HepG2 (cell line): ENCODE data around the gene PFKP. TPM values are rescaled to one million over a fixed set of nuclear protein-coding genes. Genes with fewer than 3 reads are reported as not detected.

Experiments used
- ATAC-seq: fragments of 200-7000 bp; cut with Tn5 transposase; 3 replicates; pipeline ENCODE4 v1.9.1; 2020; ENCODE audit warnings: mild to moderate bottlenecking, moderate library complexity
- BruUV-seq: library from RNA; stranded (reverse); fragments of 400-500 nt; replicated peaks from 2 replicates; lab custom pipeline; 2021; lab: Mats Ljungman, UMichigan
- CTCF ChIA-PET: fragments of 300-600 bp; formaldehyde crosslinking; extraction: SDS; loops from one replicate; lab custom pipeline; 2021; ENCODE audit warnings: low total read pairs, inconsistent platforms, low intra/inter-chr PET ratio; lab: Yijun Ruan, JAX
- POLR2A ChIA-PET: fragments of 350-600 bp; sonication (Branson Sonifier 250); formaldehyde crosslinking; loops from one replicate; lab custom pipeline; 2020; ENCODE audit warnings: antibody characterized with exemption, inconsistent platforms; lab: Yijun Ruan, JAX
- DNase-seq: peaks from one replicate; pipeline ENCODE4 v3.0.0-alpha.2; 2015; ENCODE audit warnings: low spot score
- FAIRE-seq: peaks from 3 replicates; lab custom pipeline; 2011; peaks lifted over from hg19 to GRCh38; lab: Jason Lieb, UNC
- H2AFZ ChIP-seq: one replicate; pipeline ENCODE4 v1.6.1; 2011; ENCODE audit warnings: low read length, inconsistent platforms
- H3K27ac ChIP-seq: fragments of 300-600 bp; 3 replicates; pipeline ENCODE4 v1.8.0; 2011; ENCODE audit warnings: mixed run types, mild to moderate bottlenecking, mixed read lengths, low read length, inconsistent platforms; ENCODE audit not compliant: insufficient read depth; ENCODE audit errors: extremely low read length
- H3K27me3 ChIP-seq, 2 experiments: fragments of 200-600 bp in 1 of 2; 2 replicates in 1 of 2; 3 replicates in 1 of 2; pipeline versions ENCODE4 v1.6.0 to v1.8.0; 2011; ENCODE audit warnings: low read length in 2 of 2, mild to moderate bottlenecking in 2 of 2, moderate library complexity in 2 of 2, inconsistent platforms in 1 of 2; ENCODE audit not compliant: insufficient read depth in 2 of 2, control insufficient read depth in 1 of 2
- H3K36me3 ChIP-seq, 2 experiments: fragments of 200-600 bp in 1 of 2; replicated peaks in 1 of 2; 2 replicates in 1 of 2; 3 replicates in 1 of 2; pipeline versions ENCODE4 v1.5.1 to v1.8.0; 2011; ENCODE audit warnings: low read length in 2 of 2, inconsistent platforms in 1 of 2; ENCODE audit not compliant: insufficient read depth in 2 of 2, control insufficient read depth in 1 of 2
- H3K4me1 ChIP-seq: 2 replicates; pipeline ENCODE4 v1.5.1; 2012; ENCODE audit warnings: low read length, inconsistent platforms; ENCODE audit not compliant: insufficient read depth
- H3K4me2 ChIP-seq: 2 replicates; pipeline ENCODE4 v1.6.0; 2011; ENCODE audit warnings: low read depth, low read length, inconsistent platforms
- H3K4me3 ChIP-seq, 3 experiments: fragments of 200-600 bp in 1 of 3; sonication (generic), shearing (Covaris generic) in 1 of 3; replicated peaks in 1 of 3; 2 replicates each; pipeline ENCODE4 v1.5.1; 2011 to 2016; ENCODE audit warnings: low read length in 3 of 3, inconsistent platforms in 2 of 3, low read depth in 2 of 3, mild to moderate bottlenecking in 2 of 3, control low read depth in 1 of 3, mixed read lengths in 1 of 3; ENCODE audit not compliant: insufficient read depth in 1 of 3
- H3K79me2 ChIP-seq: one replicate; pipeline ENCODE4 v1.6.1; 2011; ENCODE audit warnings: low read length, inconsistent platforms; ENCODE audit not compliant: insufficient read depth
- H3K9ac ChIP-seq: 2 replicates; pipeline ENCODE4 v1.6.0; 2011; ENCODE audit warnings: mild to moderate bottlenecking, low read depth, low read length, inconsistent platforms; ENCODE audit not compliant: insufficient read depth
- H3K9me3 ChIP-seq: 2 replicates; pipeline ENCODE4 v1.5.1; 2012; ENCODE audit warnings: mild to moderate bottlenecking, low read length
- H4K20me1 ChIP-seq: 2 replicates; pipeline ENCODE4 v1.6.0; 2011; ENCODE audit warnings: inconsistent platforms, mild to moderate bottlenecking, low read length, moderate library complexity; ENCODE audit not compliant: insufficient read depth
- HMGXB3 ChIP-seq: sonication (generic); formaldehyde crosslinking; IDR thresholded peaks from 2 replicates; pipeline ENCODE4 v1.4.0; 2020; ENCODE audit warnings: missing genetic modification reagents, borderline replicate concordance
- IKZF5 ChIP-seq: IDR thresholded peaks from 2 replicates; pipeline ENCODE4 v1.6.1; 2018; ENCODE audit warnings: missing genetic modification reagents, mild to moderate bottlenecking, missing compliant biosample characterization
- ISL2 ChIP-seq: sonication (generic); formaldehyde crosslinking; IDR thresholded peaks from 2 replicates; pipeline ENCODE4 v1.5.0; 2020; ENCODE audit warnings: missing genetic modification reagents
- NR2F2 ChIP-seq: IDR thresholded peaks from 2 replicates; pipeline ENCODE4 v1.6.1; 2012; ENCODE audit warnings: low read depth, inconsistent platforms, borderline replicate concordance
- PHF5A ChIP-seq: IDR thresholded peaks from one replicate; pipeline ENCODE4 v1.6.1; 2018; ENCODE audit warnings: low read depth, missing genetic modification reagents; ENCODE audit not compliant: unreplicated experiment
- TAF1 ChIP-seq: sonication (generic); formaldehyde crosslinking; IDR thresholded peaks from 2 replicates; pipeline ENCODE4 v1.4.0; 2020; ENCODE audit warnings: missing genetic modification reagents
- TEAD3 ChIP-seq: optimal IDR thresholded peaks from 2 replicates; pipeline ENCODE3; 2016; ENCODE audit warnings: borderline replicate concordance
- ZBTB25 ChIP-seq: IDR thresholded peaks from 2 replicates; pipeline ENCODE4 v1.6.1; 2018; ENCODE audit warnings: missing genetic modification reagents
- ZBTB44 ChIP-seq: sonication (generic); formaldehyde crosslinking; IDR thresholded peaks from 2 replicates; pipeline ENCODE4 v1.4.0; 2020; ENCODE audit warnings: missing genetic modification reagents
- ZNF256 ChIP-seq: sonication (generic); formaldehyde crosslinking; conservative IDR thresholded peaks from 2 replicates; pipeline ENCODE4 v1.4.0; 2020; ENCODE audit warnings: missing genetic modification reagents
- ZNF431 ChIP-seq: sonication (generic); formaldehyde crosslinking; IDR thresholded peaks from 2 replicates; pipeline ENCODE4 v1.9.0; 2022; ENCODE audit warnings: missing genetic modification reagents, low read depth, mild to moderate bottlenecking, borderline replicate concordance
- ZNF768 ChIP-seq: sonication (generic); formaldehyde crosslinking; IDR thresholded peaks from 2 replicates; pipeline ENCODE4 v1.4.0; 2020; ENCODE audit warnings: missing genetic modification reagents
- WGBS: methylation state at CpG from one replicate; pipeline ENCODE4 v1.1.6; 2017; ENCODE audit warnings: low lambda C conversion rate; 5-methylcytosine and 5-hydroxymethylcytosine counted together
- in situ Hi-C: cut with HindIII; loops from 2 replicates; pipeline ENCODE4 v1.10.0; 2017; ENCODE audit warnings: low pct_unique_long_range_greater_than_20kb; ENCODE audit not compliant: extremely low pct_ligation_motif_present
- intact Hi-C: fragments of 100-400 bp; cut with micrococcal nuclease; formaldehyde crosslinking; loops from one replicate; pipeline ENCODE4 v1.10.0; 2022; ENCODE audit not compliant: unreplicated experiment
- polyA plus RNA-seq, 8 experiments: library from polyadenylated mRNA; depleted of rRNA in 3 of 8; stranded (reverse) in 7 of 8; unstranded in 1 of 8; fragments of >200 nt; fragmentation: Illumina TruSeq in 4 of 8; extraction: Trizol in 4 of 8; gene quantifications; 2 replicates each; pipeline versions ENCODE4 v1.2.1 to v1.2.3, GENCODE V29; 2011 to 2016; ENCODE audit warnings: low read depth in 4 of 8, missing spikeins in 1 of 8, mixed read lengths in 1 of 8; ENCODE audit not compliant: insufficient read depth in 1 of 8
- total RNA-seq, 5 experiments: library from RNA; depleted of rRNA; stranded (reverse); fragments of >200 nt; fragmentation: Illumina TruSeq; extraction: Trizol; gene quantifications; 2 replicates each; pipeline ENCODE4 v1.2.3, GENCODE V29; 2016; ENCODE audit warnings: low read depth in 1 of 5
- TF ChIP-seq, protein P1 (sequence below): sonication (generic); formaldehyde crosslinking; IDR thresholded peaks from 2 replicates; pipeline ENCODE4 v1.5.0; 2020; ENCODE audit warnings: missing genetic modification reagents
- TF ChIP-seq, protein P2 (sequence below): sonication (generic); formaldehyde crosslinking; IDR thresholded peaks from 2 replicates; pipeline ENCODE4 v1.5.1; 2020; ENCODE audit warnings: mild to moderate bottlenecking, missing genetic modification reagents, moderate library complexity

PFKP gene
- total and polyA plus RNA-seq, 2 of the 13 experiments (the other 11 are each of a cell fraction or from before 2014, with no cell fraction given) = 0.80 to 2.4 TPM

GRCh38 chr10:3135006-3135405, 67.7 kb downstream of the PFKP start (continued):
- TF ChIP-seq ZBTB44 (CRISPR knock-in tag) (no peak), PHF5A (CRISPR knock-in tag) (no peak), ZNF768 (CRISPR knock-in tag) (no peak), NR2F2 (no peak), TEAD3 (CRISPR knock-in tag) (no peak), IKZF5 (no peak), TAF1 (CRISPR knock-in tag) (no peak), ZNF431 (CRISPR knock-in tag) (no peak), ZNF256 (CRISPR knock-in tag) (no peak), ZBTB25 (CRISPR knock-in tag) (no peak), ISL2 (no peak)

DNA sequence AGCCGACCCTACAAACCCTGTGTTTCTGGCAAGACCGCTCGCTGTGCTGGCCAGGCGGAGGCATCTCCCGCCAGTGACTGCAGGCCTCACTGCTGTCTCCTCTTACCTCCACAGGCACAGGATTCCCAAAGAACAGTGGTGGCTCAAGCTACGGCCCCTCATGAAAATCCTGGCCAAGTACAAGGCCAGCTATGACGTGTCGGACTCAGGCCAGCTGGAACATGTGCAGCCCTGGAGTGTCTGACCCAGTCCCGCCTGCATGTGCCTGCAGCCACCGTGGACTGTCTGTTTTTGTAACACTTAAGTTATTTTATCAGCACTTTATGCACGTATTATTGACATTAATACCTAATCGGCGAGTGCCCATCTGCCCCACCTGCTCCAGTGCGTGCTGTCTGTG, 69.0 kb downstream of the PFKP start:
- no peak for ATAC-seq
- in situ Hi-C loops (no loop called here), intact Hi-C loops (no loop called here)
- no peak for FAIRE-seq
- no TSS peak for BruUV-seq
- no peak overlapping the region for H3K9ac ChIP-seq
- no peak overlapping the region for H3K4me3 ChIP-seq
- H3K4me2 ChIP-seq = no peak overlapping the region
- peaks cover 10 to 40% of the 10 kb centered on the region in 2 experiments; a peak in 4 of 5 replicates for H3K36me3 ChIP-seq
- H3K27ac ChIP-seq = no peak overlapping the region
- no peaks in the 10 kb centered on the region for H3K27me3 ChIP-seq
- no peaks in the 10 kb centered on the region for H3K79me2 ChIP-seq
- POLR2A ChIA-PET = no interaction called here
- H2AFZ ChIP-seq = no peak overlapping the region
- WGBS = 97% methylated on average over 6 of the region's 14 CpGs
- H3K9me3 ChIP-seq = no peaks in the 10 kb centered on the region
- H3K4me1 ChIP-seq = no peaks in the 10 kb centered on the region
- CTCF ChIA-PET = no interaction called here
- no peaks in the 10 kb centered on the region for H4K20me1 ChIP-seq
- DNase-seq = no peak
- TF ChIP-seq, protein P1, sequence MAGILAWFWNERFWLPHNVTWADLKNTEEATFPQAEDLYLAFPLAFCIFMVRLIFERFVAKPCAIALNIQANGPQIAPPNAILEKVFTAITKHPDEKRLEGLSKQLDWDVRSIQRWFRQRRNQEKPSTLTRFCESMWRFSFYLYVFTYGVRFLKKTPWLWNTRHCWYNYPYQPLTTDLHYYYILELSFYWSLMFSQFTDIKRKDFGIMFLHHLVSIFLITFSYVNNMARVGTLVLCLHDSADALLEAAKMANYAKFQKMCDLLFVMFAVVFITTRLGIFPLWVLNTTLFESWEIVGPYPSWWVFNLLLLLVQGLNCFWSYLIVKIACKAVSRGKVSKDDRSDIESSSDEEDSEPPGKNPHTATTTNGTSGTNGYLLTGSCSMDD = no peak
- TF ChIP-seq HMGXB3 (CRISPR knock-in tag) = no peak
- TF ChIP-seq, protein P2, sequence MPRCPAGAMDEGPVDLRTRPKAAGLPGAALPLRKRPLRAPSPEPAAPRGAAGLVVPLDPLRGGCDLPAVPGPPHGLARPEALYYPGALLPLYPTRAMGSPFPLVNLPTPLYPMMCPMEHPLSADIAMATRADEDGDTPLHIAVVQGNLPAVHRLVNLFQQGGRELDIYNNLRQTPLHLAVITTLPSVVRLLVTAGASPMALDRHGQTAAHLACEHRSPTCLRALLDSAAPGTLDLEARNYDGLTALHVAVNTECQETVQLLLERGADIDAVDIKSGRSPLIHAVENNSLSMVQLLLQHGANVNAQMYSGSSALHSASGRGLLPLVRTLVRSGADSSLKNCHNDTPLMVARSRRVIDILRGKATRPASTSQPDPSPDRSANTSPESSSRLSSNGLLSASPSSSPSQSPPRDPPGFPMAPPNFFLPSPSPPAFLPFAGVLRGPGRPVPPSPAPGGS (CRISPR knock-in tag) = no peak
